Motor neuron (in vitro differentiated cells): Measurements from ENCODE around the gene NR5A1. TPM values are rescaled to one million over a fixed set of nuclear protein-coding genes. Genes with fewer than 3 reads are reported as not detected.
A peak's percentile ranks its signal among the peaks of the same experiment; 100 is the strongest.

Experiments used
- ATAC-seq, 8 experiments: fragments of 200-7000 bp; cut with Tn5 transposase; replicated peaks in 6 of 8; 2 replicates each; pipeline ENCODE4 v1.8.0; 2021; ENCODE audit warnings: mild to moderate bottlenecking in 8 of 8, moderate library complexity in 8 of 8
- H3K27ac ChIP-seq, 2 donors: fragments of 250-450 bp; sonication (Bioruptor Pico); 2 replicates each; pipeline ENCODE4 v1.9.0; 2021; ENCODE audit warnings: antibody characterized with exemption in 2 of 2, mild to moderate bottlenecking in 2 of 2, moderate library complexity in 1 of 2
- H3K4me1 ChIP-seq, 2 donors: fragments of 250-450 bp; sonication (Bioruptor Pico); replicated peaks in 1 of 2; 2 replicates each; pipeline ENCODE4 v1.6.1; 2021; ENCODE audit warnings: antibody characterized with exemption in 2 of 2, mild to moderate bottlenecking in 2 of 2, moderate library complexity in 1 of 2
- H3K4me3 ChIP-seq, 5 donors: fragments of 250-450 bp; sonication (Bioruptor Pico); 2 replicates each; pipeline ENCODE4 v1.9.0; 2021; ENCODE audit warnings: antibody characterized with exemption in 5 of 5, mild to moderate bottlenecking in 5 of 5, moderate library complexity in 4 of 5
- WGBS, 10 experiments: fragments of 450-650 bp; shearing (Covaris generic); methylation state at CpG; one replicate each; pipeline ENCODE4 v1.0.0; 2022; 5-methylcytosine and 5-hydroxymethylcytosine counted together
- in situ Hi-C, 9 experiments: fragments of 400-800 bp; cut with MboI; loops; one replicate each; pipeline ENCODE4 v1.15.0; 2021; ENCODE audit warnings: low sequenced_read_pairs in 9 of 9, low pct_unique_long_range_greater_than_20kb in 2 of 9; ENCODE audit not compliant: unreplicated experiment in 9 of 9
- total RNA-seq, 8 experiments: library from RNA; unstranded; fragments of 300-600 nt; gene quantifications; 2 replicates each; pipeline versions ENCODE4 v1.2.3 to v1.2.4, GENCODE V29; 2022

The NR5A1 gene
- total RNA-seq, 8 experiments from 2014 or later, result 0.05 to 0.62 (median 0.27) TPM; not detected in 2

- Histone ChIP-seq H3K4me1 (peaks cover 4 to 12% of the 10 kb centered on the region in 2 donors), H3K27ac (no peak overlapping the region), H3K4me3 (no peak overlapping the region)
- ATAC-seq, result peak in 6 of 8 experiments; percentile 13 to 61 (median 55)
- in situ Hi-C loops, result no loop called here
- WGBS, 10 experiments, result 0% methylated on average over 5 of the region's 96 CpGs; no CpG with 5 or more reads in 9 of the 10 experiments
Observed at GRCh38 chr9:124502711-124503702, 4.2 kb downstream of the NR5A1 start.

- Histone ChIP-seq H3K4me1 (peaks cover 10 to 20% of the 10 kb centered on the region in 2 donors), H3K27ac (no peak overlapping the region), H3K4me3 (no peak overlapping the region)
- ATAC-seq, result no peak
- WGBS, 10 experiments, result 53 to 100% (median 83%) methylated on average over 1 to 9 of the region's 11 CpGs
- in situ Hi-C loops, result no loop called here
Observed at GRCh38 chr9:124501771-124502320, 5.4 kb downstream of the NR5A1 start.

- WGBS, 10 experiments, result 17 to 83% (median 67%) methylated on average over 1 to 6 of the region's 12 CpGs; no CpG with 5 or more reads in 2 of the 10 experiments
Observed at GRCh38 chr9:124500796-124501611, 6.2 kb downstream of the NR5A1 start.

GRCh38 chr9:124500028-124500795, 7.0 kb downstream of the NR5A1 start:
- no peak overlapping the region for H3K27ac ChIP-seq
- in situ Hi-C loops, result no loop called here
- WGBS, 10 experiments, result 67 to 100% (median 93%) methylated on average over 1 to 11 of the region's 40 CpGs; no CpG with 5 or more reads in 7 of the 10 experiments
- ATAC-seq, result no peak
- no peak overlapping the region for H3K4me3 ChIP-seq
- H3K4me1 ChIP-seq, result peaks cover 26 to 36% of the 10 kb centered on the region in 2 donors

More at GRCh38 chr9:124500796-124501611, 6.2 kb downstream of the NR5A1 start:
- no peak for ATAC-seq
- Histone ChIP-seq H3K4me3 (no peak overlapping the region), H3K27ac (no peak overlapping the region), H3K4me1 (peaks cover 18 to 29% of the 10 kb centered on the region in 2 donors)
- in situ Hi-C loops, result no loop called here

GRCh38 chr9:124499216-124499615, 8.0 kb downstream of the NR5A1 start:
- in situ Hi-C loops, result no loop called here
- Histone ChIP-seq H3K4me1 (peaks cover 31 to 34% of the 10 kb centered on the region in 2 donors), H3K4me3 (no peak overlapping the region), H3K27ac (no peak overlapping the region)
- no peak for ATAC-seq
- 0 to 100% (median 33%) methylated on average over 1 to 3 of the region's 3 CpGs; no CpG with 5 or more reads in 3 of the 10 experiments for WGBS, 10 experiments

- Histone ChIP-seq H3K4me3 (no peak overlapping the region), H3K27ac (no peak overlapping the region), H3K4me1 (peaks cover 31 to 33% of the 10 kb centered on the region in 2 donors)
- 17% methylated on average over 1 of the region's 15 CpGs; no CpG with 5 or more reads in 9 of the 10 experiments for WGBS, 10 experiments
- ATAC-seq, result no peak
- in situ Hi-C loops, result no loop called here
Observed at GRCh38 chr9:124498499-124499146, 8.6 kb downstream of the NR5A1 start.

GRCh38 chr9:124498040-124498439, 9.2 kb downstream of the NR5A1 start:
- in situ Hi-C loops, result no loop called here
- H3K27ac ChIP-seq, result no peak overlapping the region
- no peak for ATAC-seq
- H3K4me1 ChIP-seq, result peaks cover 28 to 31% of the 10 kb centered on the region in 2 donors
- 43 to 83% (median 69%) methylated on average over 1 to 5 of the region's 6 CpGs; no CpG with 5 or more reads in 4 of the 10 experiments for WGBS, 10 experiments
- no peak overlapping the region for H3K4me3 ChIP-seq

- Histone ChIP-seq H3K4me1 (peaks cover 26 to 31% of the 10 kb centered on the region in 2 donors), H3K4me3 (no peak overlapping the region), H3K27ac (no peak overlapping the region)
- no peak for ATAC-seq
- WGBS, 10 experiments, result 90 to 100% (median 100%) methylated on average over 1 to 5 of the region's 8 CpGs; no CpG with 5 or more reads in 5 of the 10 experiments
- in situ Hi-C loops, result no loop called here
Observed at GRCh38 chr9:124497441-124497840, 9.8 kb downstream of the NR5A1 start.

GRCh38 chr9:124496463-124496862, 10.7 kb downstream of the NR5A1 start:
- Histone ChIP-seq H3K4me1 (peaks cover 27 to 33% of the 10 kb centered on the region in 2 donors), H3K27ac (peak overlapping the region in 1 of 2 donors; percentile 2), H3K4me3 (no peak overlapping the region)
- 36 to 40% methylated on average over 1 to 8 of the region's 15 CpGs; no CpG with 5 or more reads in 8 of the 10 experiments for WGBS, 10 experiments
- ATAC-seq, result peak in 5 of 8 experiments; percentile 93 to 96 (median 94)
- in situ Hi-C loops, result no loop called here

- H3K4me3 ChIP-seq, result no peak overlapping the region
- ATAC-seq, result no peak
- no peak overlapping the region for H3K27ac ChIP-seq
- 20 to 53% (median 40%) methylated on average over 1 to 3 of the region's 3 CpGs; no CpG with 5 or more reads in 7 of the 10 experiments for WGBS, 10 experiments
- H3K4me1 ChIP-seq, result peaks cover 31 to 35% of the 10 kb centered on the region in 2 donors
- in situ Hi-C loops, result no loop called here
Observed at GRCh38 chr9:124496075-124496449, 11.1 kb downstream of the NR5A1 start.

- H3K4me1 ChIP-seq, result peaks cover 38 to 42% of the 10 kb centered on the region in 2 donors
- in situ Hi-C loops, result no loop called here
- no peak overlapping the region for H3K4me3 ChIP-seq
- WGBS, 10 experiments, result 20 to 100% (median 87%) methylated on average over 1 to 10 of the region's 31 CpGs; no CpG with 5 or more reads in 3 of the 10 experiments
- no peak overlapping the region for H3K27ac ChIP-seq
- ATAC-seq, result no peak
Observed at GRCh38 chr9:124495126-124496074, 11.8 kb downstream of the NR5A1 start.
